BJ (cell line): Measurements from ENCODE around the gene FAM131C. TPM values are rescaled to one million over a fixed set of nuclear protein-coding genes. Genes with fewer than 3 reads are reported as not detected.
"Not testable (repeated sequence)": the region's sequence is repeated elsewhere in the genome, so short reads cannot be mapped to it uniquely, and the experiment has no call there.

ENCODE experiments used
- CTCF ChIA-PET: fragments of 350-600 bp; formaldehyde crosslinking; extraction: SDS; loops from one replicate; lab custom pipeline; 2021; ENCODE audit warnings: antibody characterized with exemption, inconsistent platforms; lab: Yijun Ruan, JAX
- POLR2A ChIA-PET: fragments of 300-600 bp; sonication (Branson Sonifier 250); formaldehyde crosslinking; extraction: SDS; loops from one replicate; lab custom pipeline; 2021; ENCODE audit warnings: antibody characterized with exemption; lab: Charles Lee
- DNase-seq: peaks from one replicate; pipeline ENCODE4 v3.0.0-alpha.2; 2011; ENCODE audit warnings: low read depth
- H3K27me3 ChIP-seq: 2 replicates; pipeline ENCODE4 v1.6.0; 2011; ENCODE audit warnings: low read length; ENCODE audit not compliant: control insufficient read depth, insufficient read depth
- H3K36me3 ChIP-seq: 2 replicates; pipeline ENCODE4 v1.5.1; 2011; ENCODE audit warnings: low read length; ENCODE audit not compliant: control insufficient read depth, insufficient read depth
- H3K4me3 ChIP-seq: 2 replicates; pipeline ENCODE4 v1.5.1; 2011; ENCODE audit warnings: low read depth, mild to moderate bottlenecking, control low read depth, low read length
- polyA plus RNA-seq: library from polyadenylated mRNA; depleted of rRNA; stranded (reverse); fragments of >200 nt; gene quantifications from 2 replicates; pipeline ENCODE4 v1.2.3, GENCODE V29; 2011
- TF ChIP-seq, protein P1 (sequence below): IDR thresholded peaks from 2 replicates; pipeline ENCODE4 v1.5.1; 2011; ENCODE audit warnings: low read depth, mild to moderate bottlenecking, control low read depth, inconsistent platforms, low read length, moderate library complexity; ENCODE audit not compliant: insufficient read depth

Gene FAM131C
- polyA plus RNA-seq, 1 experiment: 0.47 TPM

DNA sequence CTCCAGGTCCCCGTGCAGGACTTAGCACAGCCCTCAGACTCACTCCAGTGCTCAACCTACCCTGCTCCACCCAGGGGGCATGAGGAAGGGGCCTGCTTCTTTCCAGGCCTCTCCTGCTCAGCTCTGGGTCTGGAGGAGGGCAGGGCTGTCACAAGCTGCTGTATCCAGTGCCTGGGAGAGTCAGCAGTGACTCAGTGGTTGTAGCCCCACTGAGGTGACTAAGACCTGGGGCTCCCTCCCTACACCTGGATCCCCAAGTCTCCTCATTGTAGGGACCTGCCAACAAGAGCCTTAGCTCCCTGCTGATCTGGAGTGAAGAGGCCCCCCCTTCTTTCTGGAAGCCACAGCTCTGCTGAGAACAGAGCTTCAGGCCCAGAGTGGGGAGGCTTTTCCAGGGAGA, 36.1 kb upstream of the FAM131C start:
- Histone ChIP-seq H3K36me3 (no peaks in the 10 kb centered on the region), H3K4me3 (no peak overlapping the region), H3K27me3 (no peaks in the 10 kb centered on the region; the same call in 1 of the 2 replicates)
- ChIA-PET POLR2A (no interaction called here), CTCF (interaction anchor here (0.6 to 3.2 kb wide), 4 partner anchors 8 to 30 kb away, joined by 3 to 10 read pairs (median 3); no protein-coding TSS in a partner anchor)
- DNase-seq: no peak
- TF ChIP-seq, protein P1, sequence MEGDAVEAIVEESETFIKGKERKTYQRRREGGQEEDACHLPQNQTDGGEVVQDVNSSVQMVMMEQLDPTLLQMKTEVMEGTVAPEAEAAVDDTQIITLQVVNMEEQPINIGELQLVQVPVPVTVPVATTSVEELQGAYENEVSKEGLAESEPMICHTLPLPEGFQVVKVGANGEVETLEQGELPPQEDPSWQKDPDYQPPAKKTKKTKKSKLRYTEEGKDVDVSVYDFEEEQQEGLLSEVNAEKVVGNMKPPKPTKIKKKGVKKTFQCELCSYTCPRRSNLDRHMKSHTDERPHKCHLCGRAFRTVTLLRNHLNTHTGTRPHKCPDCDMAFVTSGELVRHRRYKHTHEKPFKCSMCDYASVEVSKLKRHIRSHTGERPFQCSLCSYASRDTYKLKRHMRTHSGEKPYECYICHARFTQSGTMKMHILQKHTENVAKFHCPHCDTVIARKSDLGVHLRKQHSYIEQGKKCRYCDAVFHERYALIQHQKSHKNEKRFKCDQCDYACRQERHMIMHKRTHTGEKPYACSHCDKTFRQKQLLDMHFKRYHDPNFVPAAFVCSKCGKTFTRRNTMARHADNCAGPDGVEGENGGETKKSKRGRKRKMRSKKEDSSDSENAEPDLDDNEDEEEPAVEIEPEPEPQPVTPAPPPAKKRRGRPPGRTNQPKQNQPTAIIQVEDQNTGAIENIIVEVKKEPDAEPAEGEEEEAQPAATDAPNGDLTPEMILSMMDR: no peak

DNA sequence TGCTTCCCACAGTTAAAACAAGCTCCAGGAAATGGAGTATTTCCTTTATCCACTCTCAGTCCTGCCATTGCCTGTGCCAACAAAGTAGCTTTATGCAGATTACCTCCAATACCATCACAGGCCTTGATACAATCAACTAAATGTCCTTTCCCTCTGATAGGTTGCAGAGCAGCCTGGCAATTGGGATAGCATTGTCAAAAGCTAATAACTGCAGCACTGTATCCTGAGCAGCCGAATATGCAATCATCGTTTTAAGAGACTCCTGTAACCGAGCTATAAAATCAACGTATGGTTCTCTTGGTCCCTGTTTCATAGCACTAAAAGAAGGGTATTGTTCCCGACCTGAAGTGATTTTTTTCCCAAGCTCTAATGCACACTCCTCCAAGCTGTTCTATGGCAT, 33.6 kb upstream of the FAM131C start:
- CTCF ChIA-PET: interaction anchor here (1.1 to 3.2 kb wide), 5 partner anchors 10 to 98 kb away, joined by 3 to 10 read pairs (median 3); no protein-coding TSS in a partner anchor
- not testable (repeated sequence) for DNase-seq, H3K4me3 ChIP-seq

DNA sequence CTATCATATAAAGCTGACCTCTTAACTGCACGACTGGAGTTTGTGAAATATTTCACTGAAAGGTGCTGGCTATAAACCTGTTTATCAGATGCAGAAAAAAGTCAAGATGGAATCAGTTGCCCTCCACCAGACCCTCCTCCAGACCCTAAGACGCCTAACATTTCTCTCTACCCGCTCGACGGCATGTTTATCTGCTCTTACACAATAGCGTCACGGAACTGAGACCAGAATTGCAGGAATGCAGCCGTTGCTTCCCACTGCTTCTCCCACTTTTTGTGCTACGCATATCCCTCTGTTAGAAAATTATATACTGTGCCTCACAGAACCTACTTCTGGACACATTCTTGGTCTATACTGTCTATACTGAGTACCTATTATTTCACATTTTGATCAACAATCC, 28.2 kb upstream of the FAM131C start:
- Histone ChIP-seq H3K36me3 (no peaks in the 10 kb centered on the region), H3K4me3 (no peak overlapping the region), H3K27me3 (no peaks in the 10 kb centered on the region; the same call in 1 of the 2 replicates)
- POLR2A ChIA-PET: no interaction called here
- TF ChIP-seq, protein P1: no peak
- DNase-seq: no peak
- CTCF ChIA-PET: interaction anchor here (1.7 to 3.1 kb wide), 2 partner anchors 12 to 19 kb away, joined by 8 to 10 read pairs; no protein-coding TSS in a partner anchor

More for the DNA sequence above, 33.6 kb upstream of the FAM131C start:
- H3K27me3 ChIP-seq, POLR2A ChIA-PET, H3K36me3 ChIP-seq: not testable (repeated sequence)

DNA sequence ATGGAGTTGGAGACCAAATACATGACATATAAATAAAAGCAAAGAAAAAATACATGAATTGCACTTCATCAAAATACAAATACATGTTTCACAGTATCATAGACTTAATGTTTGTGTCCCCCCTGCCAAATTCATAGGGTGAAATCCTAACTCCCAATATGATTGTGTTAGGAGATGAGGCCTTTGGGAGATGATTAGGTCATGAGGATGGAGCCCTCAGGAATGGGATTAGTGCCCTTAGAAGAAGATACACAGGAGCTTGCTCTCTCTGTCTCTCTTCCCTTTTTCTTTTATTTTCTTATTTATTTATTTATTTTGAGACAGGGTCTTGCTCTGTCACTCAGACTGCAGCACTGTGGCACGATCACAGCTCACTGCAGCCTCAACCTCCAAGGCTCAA, 26.0 kb upstream of the FAM131C start:
- Histone ChIP-seq H3K36me3 (no peaks in the 10 kb centered on the region), H3K27me3 (no peaks in the 10 kb centered on the region), H3K4me3 (no peak overlapping the region)
- POLR2A ChIA-PET: no interaction called here
- CTCF ChIA-PET: interaction anchor here (1.2 kb wide), 1 partner anchor 12 kb away, joined by 5 read pairs; no protein-coding TSS in a partner anchor
- TF ChIP-seq, protein P1: no peak
- DNase-seq: no peak

DNA sequence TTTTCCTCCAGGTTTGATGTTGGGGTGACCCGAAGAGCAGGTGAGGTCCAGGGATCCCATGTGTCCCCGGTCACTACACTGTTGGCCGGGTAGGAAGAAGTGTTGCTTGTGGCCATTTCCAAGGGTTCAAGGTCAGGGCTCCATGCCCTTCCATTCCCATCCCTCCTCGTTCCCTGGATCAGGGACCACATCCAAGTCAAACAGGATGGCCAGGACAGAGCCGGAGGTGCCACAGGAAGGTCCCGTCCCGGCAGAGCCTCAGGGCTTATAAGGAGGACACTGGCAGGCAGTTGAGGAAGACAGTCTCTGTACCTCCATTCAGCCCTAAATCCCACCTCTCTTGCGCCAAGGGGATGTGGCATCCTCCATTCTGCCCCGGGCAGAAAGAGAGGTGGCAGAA, 22.0 kb upstream of the FAM131C start:
- peaks cover 1% of the 10 kb centered on the region for H3K27me3 ChIP-seq
- TF ChIP-seq, protein P1: no peak
- POLR2A ChIA-PET: no interaction called here
- no peaks in the 10 kb centered on the region for H3K36me3 ChIP-seq
- no peak overlapping the region for H3K4me3 ChIP-seq
- CTCF ChIA-PET: no interaction called here
- no peak for DNase-seq
